OCI-LY1 (cell line): ENCODE data around the gene IGSF5.

Experiments used
- H2AFZ ChIP-seq: fragments of 200-600 bp; sonication (generic), shearing (Covaris generic); 2 replicates; pipeline ENCODE4 v1.6.0; 2014; ENCODE audit warnings: antibody characterized with exemption, mild to moderate bottlenecking, low read length
- H3F3A ChIP-seq: fragments of 200-600 bp; sonication (generic), shearing (Covaris generic); 2 replicates; pipeline ENCODE4 v1.6.0; 2014; ENCODE audit warnings: mild to moderate bottlenecking, antibody characterized with exemption, low read length, moderate library complexity; ENCODE audit not compliant: insufficient read depth
- H3K27ac ChIP-seq: fragments of 200-600 bp; sonication (generic); 2 replicates; pipeline ENCODE4 v1.5.1; 2014; ENCODE audit warnings: low read length, mixed run types, mild to moderate bottlenecking, low read depth; ENCODE audit not compliant: poor library complexity, severe bottlenecking
- H3K27me3 ChIP-seq: fragments of 200-600 bp; sonication (generic); 2 replicates; pipeline ENCODE4 v1.6.0; 2014; ENCODE audit warnings: antibody characterized with exemption, mild to moderate bottlenecking, low read length, moderate library complexity; ENCODE audit not compliant: insufficient read depth
- H3K36me3 ChIP-seq: fragments of 200-600 bp; sonication (generic); 2 replicates; pipeline ENCODE4 v1.6.1; 2014; ENCODE audit warnings: mild to moderate bottlenecking, antibody characterized with exemption, low read length, moderate library complexity, mixed read lengths; ENCODE audit not compliant: insufficient read depth
- H3K4me1 ChIP-seq: fragments of 200-600 bp; sonication (generic); 2 replicates; pipeline ENCODE4 v1.5.1; 2014; ENCODE audit warnings: mild to moderate bottlenecking, low read length, moderate library complexity; ENCODE audit not compliant: insufficient read depth, severe bottlenecking
- H3K4me2 ChIP-seq: fragments of 200-600 bp; sonication (generic), shearing (Covaris generic); 2 replicates; pipeline ENCODE4 v1.6.1; 2014; ENCODE audit warnings: low read length
- H3K4me3 ChIP-seq: fragments of 200-600 bp; sonication (generic); 2 replicates; pipeline ENCODE4 v1.5.1; 2014; ENCODE audit warnings: low read length, low read depth, mild to moderate bottlenecking, mixed read lengths; ENCODE audit not compliant: poor library complexity, severe bottlenecking
- H3K79me2 ChIP-seq: fragments of 200-600 bp; shearing (Covaris generic); 2 replicates; pipeline ENCODE4 v1.6.1; 2016; ENCODE audit warnings: mixed run types, low read length, mixed read lengths; ENCODE audit not compliant: insufficient read depth
- H3K9ac ChIP-seq: fragments of 200-600 bp; sonication (generic), shearing (Covaris generic); 2 replicates; pipeline ENCODE4 v1.6.1; 2014; ENCODE audit warnings: mild to moderate bottlenecking, low read length, mixed read lengths
- H3K9me2 ChIP-seq: fragments of 200-600 bp; sonication (generic), shearing (Covaris generic); 2 replicates; pipeline ENCODE4 v1.6.1; 2014; ENCODE audit warnings: low read depth, mild to moderate bottlenecking, low read length, mixed read lengths
- H3K9me3 ChIP-seq: fragments of 200-600 bp; shearing (Covaris generic); 2 replicates; pipeline ENCODE4 v1.6.1; 2014; ENCODE audit warnings: low read length, mixed read lengths
- H4K20me1 ChIP-seq: fragments of 200-600 bp; sonication (generic), shearing (Covaris generic); 2 replicates; pipeline ENCODE4 v1.6.0; 2016; ENCODE audit warnings: mild to moderate bottlenecking, low read length; ENCODE audit not compliant: insufficient read depth
- EZH2 ChIP-seq: fragments of 200-600 bp; sonication (generic), shearing (Covaris generic); IDR thresholded peaks from 2 replicates; pipeline ENCODE4 v1.8.0; 2017; ENCODE audit warnings: borderline replicate concordance, mixed run types, mild to moderate bottlenecking, antibody characterized with exemption, low read length, moderate library complexity, mixed read lengths
- TF ChIP-seq, protein P1 (sequence below): fragments of 200-600 bp; sonication (generic), shearing (Covaris generic); IDR thresholded peaks from 2 replicates; pipeline ENCODE4 v1.5.1; 2017; ENCODE audit warnings: mild to moderate bottlenecking, antibody characterized with exemption, low read length, moderate library complexity, mixed read lengths

Gene IGSF5

DNA sequence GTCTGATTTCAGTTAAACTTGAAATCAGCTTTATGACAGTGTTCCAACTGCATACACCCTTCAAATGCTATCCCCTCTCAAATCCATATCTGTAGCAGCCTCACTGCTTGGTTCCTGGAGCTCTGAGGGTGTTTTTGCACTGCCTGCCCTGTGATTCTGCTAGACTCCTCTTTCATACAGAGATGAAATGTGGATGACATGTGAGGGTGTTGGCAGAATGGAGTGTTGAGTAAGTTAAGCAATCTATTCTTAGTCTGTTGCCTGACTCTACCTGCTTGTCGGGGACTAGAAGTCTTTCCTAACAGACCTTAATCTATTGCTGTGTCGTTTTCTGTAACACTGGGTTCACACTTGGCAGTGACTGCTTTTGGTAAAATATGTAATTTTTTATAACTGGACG is 9.8 kb downstream of the IGSF5 start:
- Histone ChIP-seq H3K27ac (no peak overlapping the region), H3F3A (no peaks in the 10 kb centered on the region), H3K36me3 (no peaks in the 10 kb centered on the region), H3K9ac (no peak overlapping the region), H3K4me1 (no peaks in the 10 kb centered on the region), H4K20me1 (no peaks in the 10 kb centered on the region), H3K79me2 (no peaks in the 10 kb centered on the region), H3K4me3 (no peak overlapping the region), H2AFZ (no peak overlapping the region), H3K27me3 (peaks cover 3% of the 10 kb centered on the region; the same call in 1 of the 2 replicates), H3K9me3 (no peaks in the 10 kb centered on the region), H3K9me2 (no peaks in the 10 kb centered on the region), H3K4me2 (no peak overlapping the region)
- TF ChIP-seq EZH2 = no peak
- TF ChIP-seq, protein P1, sequence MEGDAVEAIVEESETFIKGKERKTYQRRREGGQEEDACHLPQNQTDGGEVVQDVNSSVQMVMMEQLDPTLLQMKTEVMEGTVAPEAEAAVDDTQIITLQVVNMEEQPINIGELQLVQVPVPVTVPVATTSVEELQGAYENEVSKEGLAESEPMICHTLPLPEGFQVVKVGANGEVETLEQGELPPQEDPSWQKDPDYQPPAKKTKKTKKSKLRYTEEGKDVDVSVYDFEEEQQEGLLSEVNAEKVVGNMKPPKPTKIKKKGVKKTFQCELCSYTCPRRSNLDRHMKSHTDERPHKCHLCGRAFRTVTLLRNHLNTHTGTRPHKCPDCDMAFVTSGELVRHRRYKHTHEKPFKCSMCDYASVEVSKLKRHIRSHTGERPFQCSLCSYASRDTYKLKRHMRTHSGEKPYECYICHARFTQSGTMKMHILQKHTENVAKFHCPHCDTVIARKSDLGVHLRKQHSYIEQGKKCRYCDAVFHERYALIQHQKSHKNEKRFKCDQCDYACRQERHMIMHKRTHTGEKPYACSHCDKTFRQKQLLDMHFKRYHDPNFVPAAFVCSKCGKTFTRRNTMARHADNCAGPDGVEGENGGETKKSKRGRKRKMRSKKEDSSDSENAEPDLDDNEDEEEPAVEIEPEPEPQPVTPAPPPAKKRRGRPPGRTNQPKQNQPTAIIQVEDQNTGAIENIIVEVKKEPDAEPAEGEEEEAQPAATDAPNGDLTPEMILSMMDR = no peak

- Histone ChIP-seq H4K20me1 (no peaks in the 10 kb centered on the region), H2AFZ (no peak overlapping the region), H3K9ac (no peak overlapping the region), H3K27ac (no peak overlapping the region), H3K4me1 (no peaks in the 10 kb centered on the region), H3K9me3 (no peaks in the 10 kb centered on the region), H3K4me2 (no peak overlapping the region), H3K36me3 (no peaks in the 10 kb centered on the region), H3K9me2 (no peaks in the 10 kb centered on the region), H3F3A (no peaks in the 10 kb centered on the region), H3K4me3 (no peak overlapping the region), H3K79me2 (no peaks in the 10 kb centered on the region), H3K27me3 (peaks cover 3% of the 10 kb centered on the region; the same call in 1 of the 2 replicates)
- TF ChIP-seq EZH2 = no peak
- TF ChIP-seq, protein P1 = no peak
Observed at GRCh38 chr21:39756285-39756684, 11.3 kb downstream of the IGSF5 start.

- H2AFZ ChIP-seq = no peak overlapping the region
- H3K4me1 ChIP-seq = no peaks in the 10 kb centered on the region
- H3K9me2 ChIP-seq = no peaks in the 10 kb centered on the region
- no peaks in the 10 kb centered on the region for H3F3A ChIP-seq
- no peak overlapping the region for H3K27ac ChIP-seq
- H4K20me1 ChIP-seq = no peaks in the 10 kb centered on the region
- H3K9me3 ChIP-seq = no peaks in the 10 kb centered on the region
- no peaks in the 10 kb centered on the region for H3K79me2 ChIP-seq
- no peaks in the 10 kb centered on the region for H3K36me3 ChIP-seq
- H3K4me3 ChIP-seq = no peak overlapping the region
- no peaks in the 10 kb centered on the region for H3K27me3 ChIP-seq
- no peak overlapping the region for H3K9ac ChIP-seq
- H3K4me2 ChIP-seq = no peak overlapping the region
- TF ChIP-seq, protein P1 = no peak
Observed at GRCh38 chr21:39763272-39763970, 18.4 kb downstream of the IGSF5 start.
